GM21381 (cell line): ENCODE data around the gene TAF10.

Experiments
- ATAC-seq: cut with Tn5 transposase; IDR thresholded peaks from one replicate; pipeline ENCODE4 v1.9.1; 2021; ENCODE audit warnings: mild to moderate bottlenecking, moderate library complexity; ENCODE audit not compliant: unreplicated experiment

Gene TAF10

DNA sequence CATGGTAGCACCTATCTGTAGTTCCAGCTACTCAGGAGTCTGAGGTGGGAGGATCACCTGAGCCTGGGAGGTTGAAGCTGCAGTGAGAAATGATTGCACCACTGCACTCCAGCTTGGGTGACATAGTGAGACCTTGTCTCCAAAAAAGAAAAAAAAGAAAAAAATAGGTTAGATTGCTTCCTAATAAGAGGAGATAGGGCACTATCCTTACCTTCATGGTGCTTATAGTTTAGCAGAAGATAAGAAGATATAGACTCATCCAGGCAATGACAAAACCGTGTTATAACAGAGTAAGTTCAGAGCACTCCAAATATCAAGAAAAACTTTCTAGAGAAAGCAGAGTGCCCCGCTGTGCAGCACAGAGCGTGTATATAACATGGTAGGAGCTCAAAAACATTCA, 50.7 kb downstream of the TAF10 start:
- no peak for ATAC-seq
